Measurements from ENCODE around the gene EGFR. TPM values are rescaled to one million over a fixed set of nuclear protein-coding genes. Genes with fewer than 3 reads are reported as not detected.

Gene EGFR
- polyA plus RNA-seq, 1 of the 3 experiments (the other 2 are of a cell fraction): 37.6 TPM

DNA sequence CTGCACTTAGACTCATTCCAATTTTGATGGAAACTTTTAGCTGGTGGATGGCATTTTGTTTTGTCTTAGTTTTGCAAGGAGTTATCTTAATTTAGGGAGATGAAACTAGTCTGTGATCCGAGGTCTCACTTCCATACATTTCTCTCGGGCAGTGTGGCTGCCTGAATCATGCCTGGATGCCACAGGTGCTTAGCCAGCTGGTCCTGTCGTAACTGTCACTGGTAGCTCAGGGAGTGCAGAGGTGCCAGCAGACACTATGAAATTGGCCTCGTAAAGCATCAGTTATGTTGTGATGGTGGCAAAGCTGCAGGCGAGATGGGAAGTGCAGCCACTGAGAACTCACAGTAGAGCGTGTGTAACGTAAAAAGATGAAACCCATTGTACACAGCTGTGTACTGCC lies 74.9 kb downstream of the EGFR start:
- Histone ChIP-seq H2AFZ (ENCODE audit: low read depth) (no peak overlapping the region), H3K9me2 (no peaks in the 10 kb centered on the region), H3K27ac (ENCODE audit: low read depth in 2 of 2, low read length in 1 of 2) (no peak overlapping the region), H3K4me3 (ENCODE audit: low read depth in 2 of 2, low read length in 1 of 2) (no peak overlapping the region), H3F3A (replicated peaks; ENCODE audit: insufficient read depth) (peaks cover 4% of the 10 kb centered on the region), H3K27me3 (ENCODE audit: insufficient read depth) (no peaks in the 10 kb centered on the region), H3K79me2 (ENCODE audit: insufficient read depth) (peaks cover 100% of the 10 kb centered on the region), H4K20me1 (ENCODE audit: insufficient read depth) (peaks cover 47% of the 10 kb centered on the region; the same call in 1 of the 2 replicates), H3K9me3 (no peaks in the 10 kb centered on the region), H3K36me3 (replicated peaks in 1 of 2; ENCODE audit: control insufficient read depth in 1 of 2, insufficient read depth in 2 of 2, low read length in 1 of 2) (peaks cover 0 to 13% of the 10 kb centered on the region in 2 experiments), H3K4me2 (no peak overlapping the region), H3K4me1 (ENCODE audit: control insufficient read depth in 1 of 2, insufficient read depth in 2 of 2, low read depth in 1 of 2, low read length in 1 of 2) (peaks cover 20 to 35% of the 10 kb centered on the region in 2 experiments), H3K9ac (no peak overlapping the region)
- POLR2A ChIA-PET: no interaction called here
- 94% methylated on average over 7 of the region's 7 CpGs for WGBS (ENCODE audit: low lambda C conversion rate)
- CTCF ChIA-PET: interaction anchor here (0.6 to 2.7 kb wide), 6 partner anchors 25 to 480 kb away, joined by 3 to 11 read pairs (median 4); no protein-coding TSS in a partner anchor
- TF ChIP-seq FOXM1 (IDR thresholded peaks at IDR 0.05; ENCODE audit: low read depth) (no peak), EZH2phosphoT487 (IDR thresholded peaks at IDR 0.05; ENCODE audit: borderline replicate concordance, low read depth) (no peak), ELF1 (IDR thresholded peaks at IDR 0.05) (no peak), FOXJ3 (CRISPR knock-in tag; IDR thresholded peaks at IDR 0.05) (no peak), MXI1 (IDR thresholded peaks at IDR 0.05; ENCODE audit: low read depth, low read length) (no peak), TEAD4 (IDR thresholded peaks at IDR 0.05; ENCODE audit: borderline replicate concordance, insufficient read depth) (no peak), RFX5 (IDR thresholded peaks at IDR 0.05; ENCODE audit: low read length) (no peak), NRF1 (IDR thresholded peaks at IDR 0.05; ENCODE audit: low read depth, low read length) (no peak), RCOR1 (IDR thresholded peaks at IDR 0.05; ENCODE audit: low read length) (no peak), TAF1 (IDR thresholded peaks at IDR 0.05; ENCODE audit: borderline replicate concordance, low read depth, low read length) (no peak), SIN3A (IDR thresholded peaks at IDR 0.05; ENCODE audit: borderline replicate concordance, low read depth, low read length) (no peak), JUND (IDR thresholded peaks at IDR 0.05) (no peak), EP300 (IDR thresholded peaks at IDR 0.05; ENCODE audit: borderline replicate concordance in 1 of 2, low read depth in 1 of 2, low read length in 1 of 2) (no peak)
- TF ChIP-seq, protein P1, sequence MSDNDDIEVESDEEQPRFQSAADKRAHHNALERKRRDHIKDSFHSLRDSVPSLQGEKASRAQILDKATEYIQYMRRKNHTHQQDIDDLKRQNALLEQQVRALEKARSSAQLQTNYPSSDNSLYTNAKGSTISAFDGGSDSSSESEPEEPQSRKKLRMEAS (IDR thresholded peaks at IDR 0.05; ENCODE audit: low read depth): no peak
- TF ChIP-seq, protein P2, sequence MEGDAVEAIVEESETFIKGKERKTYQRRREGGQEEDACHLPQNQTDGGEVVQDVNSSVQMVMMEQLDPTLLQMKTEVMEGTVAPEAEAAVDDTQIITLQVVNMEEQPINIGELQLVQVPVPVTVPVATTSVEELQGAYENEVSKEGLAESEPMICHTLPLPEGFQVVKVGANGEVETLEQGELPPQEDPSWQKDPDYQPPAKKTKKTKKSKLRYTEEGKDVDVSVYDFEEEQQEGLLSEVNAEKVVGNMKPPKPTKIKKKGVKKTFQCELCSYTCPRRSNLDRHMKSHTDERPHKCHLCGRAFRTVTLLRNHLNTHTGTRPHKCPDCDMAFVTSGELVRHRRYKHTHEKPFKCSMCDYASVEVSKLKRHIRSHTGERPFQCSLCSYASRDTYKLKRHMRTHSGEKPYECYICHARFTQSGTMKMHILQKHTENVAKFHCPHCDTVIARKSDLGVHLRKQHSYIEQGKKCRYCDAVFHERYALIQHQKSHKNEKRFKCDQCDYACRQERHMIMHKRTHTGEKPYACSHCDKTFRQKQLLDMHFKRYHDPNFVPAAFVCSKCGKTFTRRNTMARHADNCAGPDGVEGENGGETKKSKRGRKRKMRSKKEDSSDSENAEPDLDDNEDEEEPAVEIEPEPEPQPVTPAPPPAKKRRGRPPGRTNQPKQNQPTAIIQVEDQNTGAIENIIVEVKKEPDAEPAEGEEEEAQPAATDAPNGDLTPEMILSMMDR (IDR thresholded peaks at IDR 0.05): no peak
- TF ChIP-seq, protein P3, sequence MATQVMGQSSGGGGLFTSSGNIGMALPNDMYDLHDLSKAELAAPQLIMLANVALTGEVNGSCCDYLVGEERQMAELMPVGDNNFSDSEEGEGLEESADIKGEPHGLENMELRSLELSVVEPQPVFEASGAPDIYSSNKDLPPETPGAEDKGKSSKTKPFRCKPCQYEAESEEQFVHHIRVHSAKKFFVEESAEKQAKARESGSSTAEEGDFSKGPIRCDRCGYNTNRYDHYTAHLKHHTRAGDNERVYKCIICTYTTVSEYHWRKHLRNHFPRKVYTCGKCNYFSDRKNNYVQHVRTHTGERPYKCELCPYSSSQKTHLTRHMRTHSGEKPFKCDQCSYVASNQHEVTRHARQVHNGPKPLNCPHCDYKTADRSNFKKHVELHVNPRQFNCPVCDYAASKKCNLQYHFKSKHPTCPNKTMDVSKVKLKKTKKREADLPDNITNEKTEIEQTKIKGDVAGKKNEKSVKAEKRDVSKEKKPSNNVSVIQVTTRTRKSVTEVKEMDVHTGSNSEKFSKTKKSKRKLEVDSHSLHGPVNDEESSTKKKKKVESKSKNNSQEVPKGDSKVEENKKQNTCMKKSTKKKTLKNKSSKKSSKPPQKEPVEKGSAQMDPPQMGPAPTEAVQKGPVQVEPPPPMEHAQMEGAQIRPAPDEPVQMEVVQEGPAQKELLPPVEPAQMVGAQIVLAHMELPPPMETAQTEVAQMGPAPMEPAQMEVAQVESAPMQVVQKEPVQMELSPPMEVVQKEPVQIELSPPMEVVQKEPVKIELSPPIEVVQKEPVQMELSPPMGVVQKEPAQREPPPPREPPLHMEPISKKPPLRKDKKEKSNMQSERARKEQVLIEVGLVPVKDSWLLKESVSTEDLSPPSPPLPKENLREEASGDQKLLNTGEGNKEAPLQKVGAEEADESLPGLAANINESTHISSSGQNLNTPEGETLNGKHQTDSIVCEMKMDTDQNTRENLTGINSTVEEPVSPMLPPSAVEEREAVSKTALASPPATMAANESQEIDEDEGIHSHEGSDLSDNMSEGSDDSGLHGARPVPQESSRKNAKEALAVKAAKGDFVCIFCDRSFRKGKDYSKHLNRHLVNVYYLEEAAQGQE (IDR thresholded peaks at IDR 0.05; ENCODE audit: low read depth, low read length): no peak
- TF ChIP-seq, protein P4, sequence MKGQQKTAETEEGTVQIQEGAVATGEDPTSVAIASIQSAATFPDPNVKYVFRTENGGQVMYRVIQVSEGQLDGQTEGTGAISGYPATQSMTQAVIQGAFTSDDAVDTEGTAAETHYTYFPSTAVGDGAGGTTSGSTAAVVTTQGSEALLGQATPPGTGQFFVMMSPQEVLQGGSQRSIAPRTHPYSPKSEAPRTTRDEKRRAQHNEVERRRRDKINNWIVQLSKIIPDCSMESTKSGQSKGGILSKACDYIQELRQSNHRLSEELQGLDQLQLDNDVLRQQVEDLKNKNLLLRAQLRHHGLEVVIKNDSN (IDR thresholded peaks at IDR 0.05; ENCODE audit: borderline replicate concordance, low read depth): no peak
- TF ChIP-seq, protein P5, sequence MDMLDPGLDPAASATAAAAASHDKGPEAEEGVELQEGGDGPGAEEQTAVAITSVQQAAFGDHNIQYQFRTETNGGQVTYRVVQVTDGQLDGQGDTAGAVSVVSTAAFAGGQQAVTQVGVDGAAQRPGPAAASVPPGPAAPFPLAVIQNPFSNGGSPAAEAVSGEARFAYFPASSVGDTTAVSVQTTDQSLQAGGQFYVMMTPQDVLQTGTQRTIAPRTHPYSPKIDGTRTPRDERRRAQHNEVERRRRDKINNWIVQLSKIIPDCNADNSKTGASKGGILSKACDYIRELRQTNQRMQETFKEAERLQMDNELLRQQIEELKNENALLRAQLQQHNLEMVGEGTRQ (IDR thresholded peaks at IDR 0.05; ENCODE audit: borderline replicate concordance, low read depth, low read length): no peak
- DNase-seq: no peak

Data from SK-N-SH (cell line).